Stimulated activated CD8-positive, alpha-beta memory T cell treated with anti-CD3 and anti-CD28 coated beads, Interleukin-12 subunit alpha, Interleukin-12 subunit beta, amount 100 ng/mL, for 24 hours (primary cell): ENCODE results near the gene PLA2G2C.

Source experiments
- DNase-seq: peaks from one replicate; pipeline ENCODE4 v3.0.0-alpha.2; 2020; ENCODE audit errors: extremely low read depth

The PLA2G2C gene

GRCh38 chr1:20184481-20184900, 1.8 kb downstream of the PLA2G2C start:
- no peak for DNase-seq

- no peak for DNase-seq
These were observed 2.6 kb downstream of the PLA2G2C start for GRCh38 chr1:20183616-20184271.

GRCh38 chr1:20183035-20183434, 3.3 kb downstream of the PLA2G2C start:
- no peak for DNase-seq

GRCh38 chr1:20182415-20182814, 3.9 kb downstream of the PLA2G2C start:
- no peak for DNase-seq

- no peak for DNase-seq
These were observed 5.5 kb downstream of the PLA2G2C start for GRCh38 chr1:20180844-20181207.

- DNase-seq: no peak
These were observed 6.0 kb downstream of the PLA2G2C start for GRCh38 chr1:20180129-20180843.

- DNase-seq: no peak
These were observed 6.8 kb downstream of the PLA2G2C start for GRCh38 chr1:20179371-20180128.

- no peak for DNase-seq
These were observed 7.5 kb downstream of the PLA2G2C start for GRCh38 chr1:20178634-20179370.

GRCh38 chr1:20174937-20175666, 11.2 kb downstream of the PLA2G2C start:
- DNase-seq: no peak

GRCh38 chr1:20172033-20172590, 14.2 kb downstream of the PLA2G2C start:
- no peak for DNase-seq

GRCh38 chr1:20169932-20170331, 16.4 kb downstream of the PLA2G2C start:
- DNase-seq: no peak

GRCh38 chr1:20168564-20169491, 17.5 kb downstream of the PLA2G2C start:
- DNase-seq: no peak

GRCh38 chr1:20167126-20167525, 19.2 kb downstream of the PLA2G2C start:
- no peak for DNase-seq

GRCh38 chr1:20166051-20166450, 20.3 kb downstream of the PLA2G2C start:
- no peak for DNase-seq

GRCh38 chr1:20165522-20165951, 20.8 kb downstream of the PLA2G2C start:
- no peak for DNase-seq

- no peak for DNase-seq
These were observed 21.6 kb downstream of the PLA2G2C start for GRCh38 chr1:20164694-20165202.

GRCh38 chr1:20160034-20160433, 26.3 kb downstream of the PLA2G2C start:
- no peak for DNase-seq

GRCh38 chr1:20158358-20159070, 27.8 kb downstream of the PLA2G2C start:
- no peak for DNase-seq

GRCh38 chr1:20154301-20154831, 32.0 kb downstream of the PLA2G2C start:
- no peak for DNase-seq
